Suppressor macrophage (primary cell): ENCODE data around the gene DDX50.
"Not testable (repeated sequence)": the region's sequence is repeated elsewhere in the genome, so short reads cannot be mapped to it uniquely, and the experiment has no call there.

Source experiments
- DNase-seq, 4 experiments: peaks; one replicate each; pipeline ENCODE4 v3.0.0-alpha.2; 2020 to 2022
- total RNA-seq, 17 experiments: gene quantifications; one replicate each; lab custom pipeline; 2026; ENCODE audit warnings: mixed read lengths in 6 of 17, inconsistent platforms in 3 of 17; lab: John Stamatoyannopoulos, UW

Gene DDX50, protein sequence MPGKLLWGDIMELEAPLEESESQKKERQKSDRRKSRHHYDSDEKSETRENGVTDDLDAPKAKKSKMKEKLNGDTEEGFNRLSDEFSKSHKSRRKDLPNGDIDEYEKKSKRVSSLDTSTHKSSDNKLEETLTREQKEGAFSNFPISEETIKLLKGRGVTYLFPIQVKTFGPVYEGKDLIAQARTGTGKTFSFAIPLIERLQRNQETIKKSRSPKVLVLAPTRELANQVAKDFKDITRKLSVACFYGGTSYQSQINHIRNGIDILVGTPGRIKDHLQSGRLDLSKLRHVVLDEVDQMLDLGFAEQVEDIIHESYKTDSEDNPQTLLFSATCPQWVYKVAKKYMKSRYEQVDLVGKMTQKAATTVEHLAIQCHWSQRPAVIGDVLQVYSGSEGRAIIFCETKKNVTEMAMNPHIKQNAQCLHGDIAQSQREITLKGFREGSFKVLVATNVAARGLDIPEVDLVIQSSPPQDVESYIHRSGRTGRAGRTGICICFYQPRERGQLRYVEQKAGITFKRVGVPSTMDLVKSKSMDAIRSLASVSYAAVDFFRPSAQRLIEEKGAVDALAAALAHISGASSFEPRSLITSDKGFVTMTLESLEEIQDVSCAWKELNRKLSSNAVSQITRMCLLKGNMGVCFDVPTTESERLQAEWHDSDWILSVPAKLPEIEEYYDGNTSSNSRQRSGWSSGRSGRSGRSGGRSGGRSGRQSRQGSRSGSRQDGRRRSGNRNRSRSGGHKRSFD
- total RNA-seq: 16.5 to 40.9 (median 26.0) reads per million in 17 experiments

DNA sequence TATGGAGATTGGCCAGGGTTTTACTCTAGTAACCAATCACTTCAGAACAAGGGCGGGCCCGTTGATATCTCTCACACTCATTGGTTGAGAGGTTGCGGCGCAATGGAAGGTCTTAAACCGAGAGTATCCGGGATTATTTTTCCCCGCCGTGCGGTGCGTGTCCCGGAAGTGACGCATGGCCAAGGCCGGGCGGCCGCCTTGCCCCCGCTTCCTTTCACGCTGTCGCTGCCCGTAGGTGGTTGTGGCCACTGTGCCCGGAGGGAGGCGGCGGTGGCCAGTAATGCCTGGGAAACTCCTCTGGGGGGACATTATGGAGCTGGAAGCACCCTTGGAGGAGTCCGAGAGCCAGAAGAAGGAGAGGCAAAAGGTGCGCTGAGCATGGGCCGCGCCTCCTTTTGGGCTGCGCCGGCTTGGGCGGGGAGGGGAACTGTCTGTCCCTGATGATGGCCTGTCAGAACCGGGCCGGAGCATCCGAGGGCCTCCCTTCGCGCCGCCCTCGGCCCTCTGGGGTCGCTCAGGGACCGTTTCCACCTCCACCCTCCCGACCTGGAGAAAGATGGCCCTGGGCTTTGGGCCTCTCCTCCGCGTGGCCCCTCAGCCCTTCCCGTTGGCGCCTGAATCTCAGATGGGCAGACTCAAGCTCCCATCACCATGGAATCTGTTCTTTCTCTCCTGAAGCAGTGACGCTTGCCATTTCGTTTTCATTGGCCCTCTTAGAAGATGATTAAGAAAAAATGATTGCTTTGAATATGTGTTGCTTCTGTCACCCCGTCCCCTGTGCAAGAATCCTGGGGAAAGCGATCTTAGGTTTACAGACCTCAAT lies at the start of gene DDX50:
Gene DDX50 (plus strand): TSS at position 211 of the 823 bp plus-strand sequence. CDS start 70 bp downstream, at position 281.
- peak; percentile 98 to 100 (median 99) for DNase-seq

DNA sequence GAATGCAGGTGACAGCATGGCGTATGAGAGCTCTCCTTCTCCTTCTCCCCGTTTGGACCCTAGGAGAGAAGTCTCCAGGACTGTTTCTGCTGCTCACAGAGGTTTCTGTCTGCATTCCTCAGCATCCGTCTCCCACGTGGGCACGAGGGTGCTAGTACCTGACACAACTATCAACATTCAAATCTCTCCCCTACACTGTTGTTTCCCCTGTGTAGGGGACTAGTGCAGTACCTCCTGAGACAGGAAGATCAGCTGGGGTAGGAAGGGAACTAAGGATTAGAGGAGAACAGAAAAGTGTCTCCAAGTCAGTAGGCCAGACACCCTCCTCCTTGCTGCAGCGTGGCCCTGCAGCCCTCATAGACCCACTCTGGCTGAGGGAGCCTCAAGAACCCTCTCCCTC lies 44.8 kb upstream of the DDX50 start:
- DNase-seq: no peak

DNA sequence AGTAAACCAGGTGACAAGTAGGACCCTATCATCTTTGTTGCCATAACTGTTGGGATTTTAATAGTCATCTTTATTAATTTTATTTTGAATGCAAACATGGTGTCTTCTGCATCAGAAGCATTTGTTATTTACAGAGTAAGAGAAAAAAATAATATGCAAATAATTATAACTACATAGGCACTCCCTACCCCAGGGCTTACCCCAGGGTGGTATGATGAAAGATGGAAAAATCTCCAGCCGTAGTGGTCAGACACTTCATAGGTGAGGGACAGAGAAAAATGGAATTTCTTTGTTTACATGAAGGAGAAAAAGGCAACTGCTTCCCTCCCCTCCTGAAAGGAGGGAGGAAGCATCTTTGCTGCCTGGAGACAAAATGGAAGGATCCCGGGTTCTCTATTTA lies 44.1 kb upstream of the DDX50 start:
- no peak for DNase-seq

DNA sequence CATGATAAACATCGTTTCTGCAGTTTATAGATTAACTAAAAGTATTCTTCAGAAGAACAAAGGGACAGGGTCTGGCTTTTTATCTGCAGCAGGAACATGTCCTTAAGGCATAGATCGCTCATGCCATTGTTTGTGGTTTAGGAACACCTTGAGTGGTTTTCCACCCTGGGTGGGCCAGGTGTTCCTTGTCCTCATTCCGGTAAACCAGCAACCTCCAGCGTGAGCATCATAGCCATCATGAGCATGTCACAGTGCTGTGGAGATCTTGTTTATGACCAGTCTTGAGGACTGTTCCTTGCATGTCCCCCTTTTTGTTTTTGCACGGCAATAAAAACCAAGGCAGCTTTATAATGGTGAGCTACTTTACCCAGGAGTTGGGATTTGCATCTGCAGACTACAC lies 39.9 kb upstream of the DDX50 start:
- peak in 2 of 4 experiments; percentile 3 to 5 for DNase-seq

DNA sequence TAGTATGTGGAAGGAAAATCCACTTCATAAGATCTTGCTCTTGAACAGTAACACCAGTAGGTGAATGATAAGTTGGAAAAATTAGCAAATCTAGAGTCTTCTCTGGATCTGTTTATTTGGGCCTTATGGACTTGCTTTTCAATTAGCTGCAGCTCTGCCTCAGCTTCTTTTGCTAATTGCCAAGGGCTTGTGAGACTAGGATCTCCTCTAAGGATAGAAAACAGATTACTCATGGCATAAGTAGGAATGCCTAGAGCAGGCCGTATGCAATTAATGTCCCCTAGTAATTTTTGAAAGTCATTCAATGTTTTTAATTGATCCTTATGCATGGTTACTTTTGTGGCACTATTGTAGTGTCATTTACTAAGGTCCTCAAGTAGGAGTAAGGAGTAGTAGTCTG lies 36.5 kb upstream of the DDX50 start:
- DNase-seq: no peak

DNA sequence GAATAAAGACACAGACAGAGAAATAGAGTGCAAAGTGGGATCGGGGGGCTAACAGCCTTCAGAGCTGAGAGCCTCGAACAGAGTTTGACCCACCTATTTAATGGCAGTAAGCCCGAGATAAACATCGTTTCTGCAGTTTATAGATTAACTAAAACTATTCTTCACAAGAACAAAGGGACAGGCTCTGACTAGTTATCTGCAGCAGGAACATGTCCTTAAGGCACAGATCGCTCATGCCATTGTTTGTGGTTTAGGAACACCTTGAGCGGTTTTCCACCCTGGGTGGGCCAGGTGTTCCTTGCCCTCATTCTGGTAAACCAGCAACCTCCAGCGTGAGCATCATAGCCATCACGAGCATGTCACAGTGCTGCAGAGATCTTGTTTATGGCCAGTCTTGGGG lies 32.9 kb upstream of the DDX50 start:
- DNase-seq: not testable (repeated sequence)

DNA sequence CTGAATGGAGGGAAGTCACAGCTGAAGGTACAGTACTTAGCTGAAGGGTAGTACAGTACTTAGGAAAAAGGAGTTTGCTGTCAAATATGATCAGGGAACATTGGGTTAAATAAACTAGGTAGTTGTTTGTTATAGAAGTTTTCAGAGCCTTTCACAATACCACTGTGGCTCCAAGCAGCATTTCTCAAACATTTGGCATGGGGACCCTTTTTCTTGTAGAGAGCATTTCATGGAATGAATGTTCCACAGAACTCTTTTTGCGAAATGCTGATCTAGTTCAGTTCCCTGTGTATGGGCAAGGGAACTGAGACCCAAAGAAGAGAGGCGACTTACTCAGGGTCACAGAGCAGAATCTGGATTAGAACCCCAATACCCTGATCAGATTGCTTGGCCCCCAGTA lies 31.5 kb upstream of the DDX50 start:
- DNase-seq: no peak

DNA sequence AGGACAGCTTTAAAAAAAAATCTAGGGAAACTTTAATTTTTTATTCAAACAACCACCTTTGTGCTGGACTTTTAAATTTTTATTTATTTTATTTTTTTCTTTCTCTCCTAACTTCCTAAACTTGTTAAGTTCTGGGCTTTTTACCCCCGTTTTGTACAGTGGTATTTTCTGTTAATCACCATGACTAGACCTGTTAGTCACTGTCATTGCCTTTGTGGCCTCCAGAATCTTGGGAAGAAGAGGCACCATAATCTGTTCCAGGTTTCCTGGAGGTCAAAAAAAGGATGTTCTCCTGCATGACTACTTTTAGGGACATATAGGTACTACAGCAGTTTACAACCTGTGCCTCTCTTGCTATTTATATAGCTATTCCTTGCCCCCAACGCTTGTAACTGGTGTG lies 31.1 kb upstream of the DDX50 start:
- no peak for DNase-seq

DNA sequence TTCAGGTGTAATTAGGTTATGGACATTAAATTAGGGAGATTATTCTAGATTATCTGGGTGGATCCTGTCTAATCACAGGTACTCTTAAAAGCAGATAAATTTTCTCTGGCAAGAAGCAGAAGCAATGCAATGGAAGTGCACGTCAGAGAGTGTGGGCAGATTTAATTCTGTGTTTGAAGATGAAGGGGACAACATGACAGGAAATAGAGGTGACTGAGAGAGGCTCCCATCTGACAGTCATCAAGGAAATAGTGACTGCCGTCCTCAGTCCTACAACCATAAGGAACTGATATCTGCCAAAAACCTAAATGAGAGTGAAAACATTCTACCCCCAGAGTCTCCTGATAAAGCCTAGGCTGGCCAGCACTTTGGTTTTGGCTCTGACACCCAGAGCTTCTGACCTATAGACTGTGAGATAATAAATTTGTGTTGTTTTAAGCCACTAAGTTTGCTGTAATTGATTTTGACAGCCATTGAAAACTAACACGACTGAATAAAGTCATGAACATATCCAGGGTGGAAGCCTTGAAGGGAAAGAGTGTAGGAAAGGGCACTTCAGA lies 30.5 kb upstream of the DDX50 start:
- DNase-seq: no peak

DNA sequence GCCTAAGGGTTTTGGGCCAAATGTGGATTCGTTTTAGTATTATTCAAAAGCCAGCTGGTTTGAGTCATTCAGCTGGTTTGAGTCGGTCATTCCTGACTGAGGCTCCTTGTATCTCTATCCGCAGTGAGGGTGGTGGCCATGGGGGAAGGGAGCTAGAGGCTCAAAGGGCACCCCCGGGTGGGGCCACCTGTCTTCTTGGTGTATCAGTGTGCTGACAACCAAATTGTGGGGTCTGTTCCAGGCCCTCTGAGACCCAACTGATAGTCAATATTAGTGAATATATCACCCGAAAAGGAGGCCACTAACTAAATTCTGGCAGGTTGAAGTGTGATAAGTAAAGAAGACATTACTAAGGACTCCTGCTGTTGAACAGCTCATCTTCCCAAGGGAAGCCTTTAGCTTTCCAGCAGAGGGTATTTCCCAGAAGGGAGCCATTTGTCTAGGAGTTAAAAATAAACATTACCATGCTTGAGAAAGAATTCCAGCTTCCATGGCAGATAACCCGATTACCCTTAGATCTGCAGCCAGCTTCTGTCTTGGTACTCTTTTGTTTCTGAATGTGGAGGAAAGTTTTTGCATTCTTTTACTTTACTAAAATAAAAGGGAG lies 29.9 kb upstream of the DDX50 start:
- DNase-seq: no peak

DNA sequence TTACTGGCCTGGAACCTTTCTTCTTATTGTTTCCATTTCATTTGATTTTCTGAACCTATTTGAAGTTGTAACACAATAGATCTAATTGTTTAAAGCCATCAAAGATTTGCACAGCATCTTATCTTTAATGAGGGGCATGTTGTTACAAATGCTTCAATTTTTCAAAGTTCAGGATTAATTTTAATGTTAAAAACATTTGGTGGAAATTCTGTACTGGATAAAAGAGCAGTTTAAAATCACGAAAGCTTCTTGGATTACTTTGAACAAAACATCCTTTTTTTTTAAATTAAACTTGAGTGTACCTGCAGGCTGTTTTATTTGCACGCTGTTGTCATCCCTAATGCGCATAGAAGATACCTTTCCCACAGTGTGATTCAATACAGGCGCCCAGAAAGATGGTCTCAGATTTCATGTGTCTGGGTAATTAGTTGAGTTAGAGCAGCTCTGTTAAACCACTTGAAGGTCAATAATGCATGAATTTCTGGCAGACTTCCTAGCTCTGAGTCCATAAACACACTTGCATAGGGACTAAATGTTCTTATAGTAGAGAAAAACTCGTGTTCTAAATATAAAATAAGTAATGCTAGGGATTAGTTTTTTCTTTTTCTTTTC lies 29.3 kb upstream of the DDX50 start:
- no peak for DNase-seq

DNA sequence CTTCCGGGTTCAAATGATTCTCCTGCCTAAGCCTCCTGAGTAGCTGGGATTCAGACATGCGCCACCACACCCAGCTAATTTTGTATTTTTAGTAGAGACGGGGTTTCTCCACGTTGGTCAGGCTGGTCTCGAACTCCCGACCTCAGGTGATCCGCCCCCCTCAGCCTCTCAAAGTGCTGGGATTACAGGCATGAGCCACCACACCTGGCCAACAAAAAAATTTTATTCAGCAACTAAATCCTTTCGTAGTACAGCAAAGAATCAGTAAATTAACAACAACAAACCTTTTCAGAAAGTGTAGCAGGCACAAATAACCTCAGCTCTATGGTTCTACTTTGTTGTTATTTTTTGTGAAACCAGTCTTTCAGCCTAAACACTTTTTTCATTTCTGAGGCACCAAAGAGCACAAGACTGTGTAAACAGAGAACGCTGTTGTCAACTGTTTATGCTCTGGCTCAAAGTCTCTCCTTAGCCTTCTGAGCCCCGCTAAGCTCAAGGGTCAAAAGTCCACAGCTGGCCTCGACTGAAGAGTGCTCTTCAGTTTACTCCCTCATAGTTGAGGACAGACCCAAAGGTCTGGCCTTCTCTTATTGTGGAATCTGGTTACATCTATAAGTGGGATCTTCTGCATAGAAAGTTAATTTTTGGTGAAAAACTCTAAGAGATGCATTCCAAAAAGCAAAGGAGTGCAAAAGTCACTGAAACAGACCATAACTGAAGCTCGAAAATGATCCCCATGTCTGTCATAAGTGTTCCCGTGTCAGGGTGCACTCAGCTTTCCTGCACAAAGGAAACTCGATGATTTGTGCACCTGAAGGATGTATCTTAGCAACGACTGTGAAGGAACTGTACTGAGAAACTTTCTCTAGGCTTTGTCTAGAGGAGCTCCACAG lies 24.6 kb upstream of the DDX50 start:
- DNase-seq: no peak

DNA sequence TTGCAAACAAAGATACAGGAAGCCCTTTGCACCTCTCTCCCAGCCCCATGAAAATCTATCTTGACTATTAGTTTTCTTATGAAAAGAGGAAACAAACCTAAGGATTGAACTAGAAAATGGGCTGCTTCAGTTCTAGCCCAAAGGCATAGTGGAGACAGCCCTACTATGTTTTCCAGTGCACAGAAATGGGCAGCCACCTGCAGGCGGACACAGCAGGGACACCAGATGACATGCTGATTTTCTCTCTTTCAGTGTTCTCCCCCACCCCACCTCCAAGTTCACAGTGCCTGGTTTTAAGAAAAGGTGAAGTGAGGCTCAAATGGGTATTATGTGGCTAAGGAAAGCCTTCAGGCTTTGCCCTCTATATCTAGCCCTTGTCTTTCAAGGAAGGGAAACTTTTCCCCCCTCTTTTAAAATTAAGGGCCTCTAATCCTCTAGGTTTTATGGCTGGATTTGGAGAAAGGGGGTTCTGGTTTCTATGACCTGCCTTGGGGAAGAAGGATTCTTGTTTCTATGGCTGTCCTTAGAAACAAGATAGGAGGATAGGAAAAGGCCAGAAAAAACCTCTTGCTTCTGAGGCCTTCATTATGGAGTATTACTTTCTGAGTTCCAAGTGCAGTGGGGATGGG lies 23.5 kb upstream of the DDX50 start:
- no peak for DNase-seq

DNA sequence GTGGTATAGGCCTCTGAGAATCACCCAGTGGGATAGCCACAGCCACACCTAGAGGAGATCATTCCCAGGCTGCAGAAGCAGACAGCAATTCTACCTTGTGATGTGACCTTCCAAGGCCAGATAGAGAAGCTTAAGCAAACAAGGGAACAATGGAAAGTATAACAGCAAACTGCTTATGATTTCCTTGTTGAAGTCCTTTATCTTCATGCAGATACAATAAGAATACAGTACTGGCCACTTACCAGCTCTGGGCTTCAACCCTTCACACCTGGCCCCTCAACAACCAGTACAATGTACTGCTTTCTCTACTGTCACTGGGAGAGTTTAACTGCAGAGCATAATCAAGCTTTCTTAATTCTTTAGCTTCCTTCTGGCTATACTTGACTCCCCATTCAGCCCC lies 22.6 kb upstream of the DDX50 start:
- no peak for DNase-seq

DNA sequence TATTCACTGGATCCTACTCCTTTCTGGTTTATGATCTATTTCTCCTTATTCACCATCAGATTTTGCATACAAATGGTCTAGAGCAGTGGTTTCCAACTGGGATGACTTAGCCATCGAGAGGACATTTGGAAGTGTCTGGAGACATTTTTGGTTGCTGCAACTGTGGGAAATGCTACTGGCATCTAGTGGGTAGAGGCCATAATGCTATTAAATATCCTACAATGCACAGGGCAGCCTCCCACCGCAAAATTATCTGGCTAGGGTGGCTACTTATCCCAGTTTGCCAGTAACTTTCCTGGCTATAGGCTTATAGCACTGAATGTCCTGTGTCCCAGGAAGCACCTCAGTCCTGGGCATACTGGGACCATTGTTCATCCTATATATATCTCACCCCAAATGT lies 21.5 kb upstream of the DDX50 start:
- no peak for DNase-seq

DNA sequence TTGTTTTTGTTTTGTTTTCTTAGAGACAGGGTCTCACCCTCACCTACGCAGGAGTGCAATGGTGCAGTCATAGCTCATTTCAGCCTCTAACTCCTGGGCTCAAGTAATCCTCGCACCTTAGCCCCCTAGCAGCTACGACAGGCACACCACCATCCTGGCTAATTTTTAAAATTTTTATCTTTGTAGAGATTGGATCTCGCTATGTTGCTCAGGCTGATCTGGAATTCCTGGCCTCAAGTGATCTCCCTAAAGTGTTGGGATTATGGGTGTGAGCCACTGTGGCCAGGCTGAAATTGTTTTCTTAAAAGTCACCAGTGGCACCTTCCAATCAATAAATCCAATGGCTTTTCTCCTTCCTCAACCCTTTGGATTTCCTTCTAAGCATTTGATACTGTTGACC lies 20.9 kb upstream of the DDX50 start:
- no peak for DNase-seq

DNA sequence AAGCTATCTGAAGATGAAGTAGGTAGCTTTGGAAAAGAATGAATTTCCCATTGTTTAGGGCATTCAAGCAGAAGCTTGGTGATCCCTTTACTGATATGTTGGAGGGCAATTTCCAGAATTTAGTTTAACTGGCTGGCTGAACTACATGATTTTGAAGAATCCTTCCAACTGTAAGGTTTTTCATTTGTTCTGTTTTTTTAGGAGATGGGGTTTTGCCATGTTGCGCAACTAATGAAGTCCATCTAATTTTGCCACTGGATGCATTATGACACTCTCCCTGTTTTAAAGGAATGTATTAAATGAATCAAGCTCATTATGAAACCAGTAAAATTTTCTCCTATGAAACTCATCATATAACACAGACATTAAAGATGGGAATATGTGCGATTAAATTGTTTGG lies 6.1 kb upstream of the DDX50 start:
- DNase-seq: peak in 1 of 4 experiments; percentile 14

DNA sequence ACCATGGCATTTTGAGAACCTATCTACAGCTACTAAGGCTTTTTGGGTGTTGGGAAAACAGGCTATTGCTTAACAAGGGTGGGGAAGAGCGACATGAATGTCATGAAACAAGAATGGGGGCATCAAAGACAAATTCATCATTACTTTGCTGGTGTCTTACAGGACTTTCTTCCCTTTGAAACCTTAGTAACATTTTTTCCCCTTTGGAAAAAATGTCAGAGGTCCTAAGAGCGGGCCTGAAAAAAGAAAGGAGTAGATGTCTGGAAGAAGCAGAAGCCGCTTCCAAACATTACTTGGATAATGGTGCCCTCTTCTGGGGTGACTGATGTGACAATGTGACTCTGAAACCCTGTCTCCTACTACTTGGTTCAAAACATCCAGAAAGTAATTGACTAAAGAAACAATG lies 3.8 kb upstream of the DDX50 start:
- DNase-seq: peak; percentile 60 to 73 (median 70)

DNA sequence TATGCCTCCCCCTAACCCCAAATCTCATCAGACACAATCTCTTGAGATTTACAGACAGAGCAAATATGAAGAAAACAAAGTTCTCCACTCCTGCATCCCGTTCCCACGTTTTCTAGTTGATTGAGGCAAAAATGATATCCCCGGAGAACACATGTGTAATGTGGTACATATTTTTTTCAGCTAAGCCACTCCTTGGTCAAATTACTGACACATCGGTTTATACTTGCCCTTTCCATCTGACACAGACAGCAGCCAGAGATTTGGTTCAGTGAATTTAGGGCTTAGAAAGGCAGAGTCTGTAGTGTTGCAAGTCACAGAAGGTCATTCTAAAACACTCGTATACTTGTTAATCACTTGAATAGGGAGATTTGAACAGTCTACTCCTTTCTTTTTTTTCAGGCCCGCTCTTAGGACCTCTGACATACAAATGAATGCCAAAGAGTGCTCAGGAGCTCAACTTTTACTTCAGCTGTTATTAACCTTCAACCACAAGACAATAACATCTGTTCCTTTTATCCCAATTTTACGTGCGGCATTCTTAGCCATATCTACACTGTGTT lies 1.8 kb upstream of the DDX50 start:
- no peak for DNase-seq
